Kidney (tissue), 14 donors: Measurements from ENCODE around the gene RNF175. TPM values are rescaled to one million over a fixed set of nuclear protein-coding genes. Genes with fewer than 3 reads are reported as not detected.

Source experiments
- DNase-seq, 5 donors: peaks; one replicate each; pipeline ENCODE4 v3.0.0-alpha.2; 2013 to 2020
- FAIRE-seq: peaks from 2 replicates; lab custom pipeline; 2012; peaks lifted over from hg19 to GRCh38; lab: Jason Lieb, UNC
- H3K27ac ChIP-seq, 2 donors: one replicate each; pipeline ENCODE4 v1.7.0; 2013; ENCODE audit warnings: low read depth in 2 of 2, low read length in 2 of 2, inconsistent platforms in 1 of 2
- H3K27me3 ChIP-seq: one replicate; pipeline ENCODE4 v1.7.1; 2013; ENCODE audit warnings: low read length, inconsistent platforms; ENCODE audit not compliant: control insufficient read depth, insufficient read depth
- H3K36me3 ChIP-seq, 3 donors: one replicate each; pipeline versions ENCODE4 v1.7.0 to v1.7.1; 2013; ENCODE audit warnings: low read length in 3 of 3, control low read depth in 1 of 3, inconsistent platforms in 1 of 3; ENCODE audit not compliant: insufficient read depth in 3 of 3, control insufficient read depth in 2 of 3
- H3K4me1 ChIP-seq, 3 donors: one replicate each; pipeline versions ENCODE4 v1.7.0 to v1.7.1; 2013; ENCODE audit warnings: low read length in 3 of 3, inconsistent platforms in 1 of 3, low read depth in 1 of 3; ENCODE audit not compliant: control insufficient read depth in 2 of 3, insufficient read depth in 2 of 3
- H3K4me3 ChIP-seq, 3 donors: one replicate each; pipeline versions ENCODE4 v1.7.0 to v1.8.1; 2013; ENCODE audit warnings: low read length in 3 of 3, control low read depth in 1 of 3, inconsistent platforms in 1 of 3
- H3K9ac ChIP-seq, 3 donors: one replicate each; pipeline versions ENCODE4 v1.7.0 to v1.7.1; 2013; ENCODE audit warnings: low read length in 3 of 3, control low read depth in 1 of 3, inconsistent platforms in 1 of 3
- H3K9me3 ChIP-seq, 3 donors: one replicate each; pipeline versions ENCODE4 v1.7.0 to v1.7.1; 2013; ENCODE audit warnings: low read length in 3 of 3, control low read depth in 1 of 3, inconsistent platforms in 1 of 3; ENCODE audit not compliant: control insufficient read depth in 2 of 3, insufficient read depth in 1 of 3
- CTCF ChIP-seq: IDR thresholded peaks from 3 replicates; pipeline ENCODE4 v1.5.1; 2012; ENCODE audit warnings: mild to moderate bottlenecking, moderate library complexity, borderline replicate concordance; ENCODE audit not compliant: insufficient read depth; ENCODE audit errors: extremely low read depth
- intact Hi-C: fragments of 100-400 bp; cut with DNase I; formaldehyde crosslinking; loops from one replicate; pipeline ENCODE4 v1.11.1; 2022
- polyA plus RNA-seq: library from polyadenylated mRNA; stranded (reverse); fragments of 350-450 nt; fragmentation: Illumina TruSeq; extraction: RNeasy Lipid Tissue Mini Kit (QIAGEN cat#74804); gene quantifications from one replicate; pipeline ENCODE4 v1.2.3, GENCODE V29; 2014; ENCODE audit warnings: low read depth, low replicate concordance; ENCODE audit not compliant: insufficient read depth
- total RNA-seq: library from RNA; stranded (reverse); fragmentation: NEBNext Ultra II Directional; extraction: Animal tissue kit (Norgen Biotek cat#: 25700); gene quantifications from one replicate; pipeline ENCODE4 v1.2.1, GENCODE V29; 2021
- donor health status: control.
- donor health status: control.
- donor health status: control.
- donor health status: control.
- donor health status: control.
- donor health status: DM: yes; HTN: yes; CAD: no.
- donor health status: Normal renal cell carcinoma (clear cell type).

The RNF175 gene
- total and polyA plus RNA-seq, 2 donors from 2014 or later, result 0.25 TPM; not detected in 1

GRCh38 chr4:153765894-153766293, 6.1 kb upstream of the RNF175 start:
- H3K27ac ChIP-seq, result no peak overlapping the region
- H3K9me3 ChIP-seq, result no peaks in the 10 kb centered on the region
- no peak for TF ChIP-seq CTCF
- no peaks in the 10 kb centered on the region for H3K27me3 ChIP-seq
- no peaks in the 10 kb centered on the region for H3K4me1 ChIP-seq
- DNase-seq, result no peak
- no peak for FAIRE-seq
- H3K9ac ChIP-seq, result no peak overlapping the region
- no peaks in the 10 kb centered on the region for H3K36me3 ChIP-seq
- intact Hi-C loops, result no loop called here
- no peak overlapping the region for H3K4me3 ChIP-seq

- DNase-seq, result peak in 3 of 5 donors; percentile 36 to 81 (median 78)
- intact Hi-C loops, result no loop called here
- H3K27ac ChIP-seq, result no peak overlapping the region
- no peak overlapping the region for H3K4me3 ChIP-seq
- no peak overlapping the region for H3K9ac ChIP-seq
- no peak for FAIRE-seq
- H3K36me3 ChIP-seq, result no peaks in the 10 kb centered on the region
- TF ChIP-seq CTCF, result no peak
- H3K27me3 ChIP-seq, result no peaks in the 10 kb centered on the region
- no peaks in the 10 kb centered on the region for H3K4me1 ChIP-seq
- H3K9me3 ChIP-seq, result no peaks in the 10 kb centered on the region
Observed at GRCh38 chr4:153764601-153765368, 5.0 kb upstream of the RNF175 start.

- no peak for TF ChIP-seq CTCF
- Histone ChIP-seq H3K36me3 (no peaks in the 10 kb centered on the region), H3K4me1 (no peaks in the 10 kb centered on the region), H3K27me3 (no peaks in the 10 kb centered on the region), H3K4me3 (no peak overlapping the region), H3K27ac (no peak overlapping the region), H3K9me3 (no peaks in the 10 kb centered on the region), H3K9ac (no peak overlapping the region)
- FAIRE-seq (no peak), DNase-seq (no peak)
- intact Hi-C loops, result no loop called here
Observed at GRCh38 chr4:153763404-153763803, 3.6 kb upstream of the RNF175 start.
